Mesendoderm (in vitro differentiated cells): ENCODE data around the gene EXOC3L2.
"Not testable (repeated sequence)": the region's sequence is repeated elsewhere in the genome, so short reads cannot be mapped to it uniquely, and the experiment has no call there.

Source experiments
- DNase-seq: peaks from one replicate; pipeline ENCODE4 v3.0.0; 2013
- H2AK5ac ChIP-seq: 2 replicates; pipeline ENCODE4 v1.6.1; 2013; ENCODE audit warnings: low read length, inconsistent platforms
- H2BK120ac ChIP-seq: 2 replicates; pipeline ENCODE4 v1.6.1; 2013; ENCODE audit warnings: low read depth, mild to moderate bottlenecking, low read length, moderate library complexity, mixed read lengths
- H2BK15ac ChIP-seq: replicated peaks from 2 replicates; pipeline ENCODE4 v1.6.1; 2013; ENCODE audit warnings: low read depth, mild to moderate bottlenecking, moderate library complexity
- H2BK5ac ChIP-seq: 2 replicates; pipeline ENCODE4 v1.6.1; 2013; ENCODE audit warnings: low read length, inconsistent platforms
- H3K18ac ChIP-seq: 2 replicates; pipeline ENCODE4 v1.6.1; 2013; ENCODE audit warnings: mild to moderate bottlenecking, low read length, mixed read lengths
- H3K23ac ChIP-seq: one replicate; pipeline ENCODE4 v1.6.1; 2013; ENCODE audit warnings: low read length
- H3K27ac ChIP-seq: 2 replicates; pipeline ENCODE4 v1.5.1; 2013; ENCODE audit warnings: low read depth, mild to moderate bottlenecking, inconsistent platforms, low read length, moderate library complexity
- H3K27me3 ChIP-seq: 2 replicates; pipeline ENCODE4 v1.6.1; 2013; ENCODE audit warnings: low read length, control low read depth, mild to moderate bottlenecking, inconsistent platforms; ENCODE audit not compliant: insufficient read depth, poor library complexity
- H3K36me3 ChIP-seq: 2 replicates; pipeline ENCODE4 v1.6.1; 2013; ENCODE audit warnings: low read length, inconsistent platforms; ENCODE audit not compliant: control insufficient read depth, insufficient read depth
- H3K4ac ChIP-seq: one replicate; pipeline ENCODE4 v1.6.1; 2013; ENCODE audit warnings: low read depth, mild to moderate bottlenecking, low read length, moderate library complexity
- H3K4me1 ChIP-seq: 2 replicates; pipeline ENCODE4 v1.6.1; 2013; ENCODE audit warnings: low read depth, low read length, inconsistent platforms; ENCODE audit not compliant: control insufficient read depth
- H3K4me2 ChIP-seq: 2 replicates; pipeline ENCODE4 v1.6.1; 2013; ENCODE audit warnings: low read length
- H3K4me3 ChIP-seq: 2 replicates; pipeline ENCODE4 v1.5.1; 2013; ENCODE audit warnings: mild to moderate bottlenecking, low read length
- H3K56ac ChIP-seq: one replicate; pipeline ENCODE4 v1.6.1; 2013; ENCODE audit warnings: low read length
- H3K79me1 ChIP-seq: 2 replicates; pipeline ENCODE4 v1.6.1; 2013; ENCODE audit warnings: low read length, inconsistent platforms
- H3K79me2 ChIP-seq: 2 replicates; pipeline ENCODE4 v1.6.1; 2013; ENCODE audit warnings: mild to moderate bottlenecking, low read length; ENCODE audit not compliant: control insufficient read depth, insufficient read depth
- H3K9ac ChIP-seq: 2 replicates; pipeline ENCODE4 v1.6.1; 2013; ENCODE audit warnings: low read length, inconsistent platforms
- H4K5ac ChIP-seq: one replicate; pipeline ENCODE4 v1.6.1; 2013; ENCODE audit warnings: low read length
- H4K8ac ChIP-seq: one replicate; pipeline ENCODE4 v1.6.1; 2013; ENCODE audit warnings: low read depth, mild to moderate bottlenecking, control low read depth, low read length, moderate library complexity
- WGBS: extraction: QIAGEN DNeasy Blood & Tissue Kit; methylation state at CpG from one replicate; pipeline ENCODE4 v1.1.7; 2013; ENCODE audit warnings: low lambda C conversion rate, missing lambda C conversion rate; ENCODE audit not compliant: insufficient coverage; ENCODE audit errors: extremely low coverage; 5-methylcytosine and 5-hydroxymethylcytosine counted together

EXOC3L2 gene

DNA sequence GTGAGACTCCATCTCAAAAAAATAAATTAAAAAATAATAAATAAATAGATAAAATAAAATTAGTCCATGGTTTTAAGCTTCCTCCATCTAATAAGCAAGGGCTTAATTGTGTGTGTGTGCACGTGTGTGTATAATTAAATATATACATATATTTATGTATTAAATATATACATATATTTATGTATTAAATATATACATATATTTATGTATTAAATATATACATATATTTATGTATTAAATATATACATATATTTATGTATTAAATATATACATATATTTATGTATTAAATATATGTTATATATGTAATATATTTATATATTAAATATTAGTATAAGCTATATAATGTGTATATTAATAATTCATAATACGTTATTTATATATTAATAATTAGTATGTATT, 16.2 kb downstream of the EXOC3L2 start:
- H3K56ac ChIP-seq, H2BK5ac ChIP-seq, H3K79me2 ChIP-seq, DNase-seq, H3K23ac ChIP-seq, H3K4ac ChIP-seq, H3K36me3 ChIP-seq, H3K18ac ChIP-seq, H2AK5ac ChIP-seq, H3K79me1 ChIP-seq, H3K27ac ChIP-seq, H4K5ac ChIP-seq, H3K9ac ChIP-seq, H4K8ac ChIP-seq, H3K4me1 ChIP-seq, H2BK15ac ChIP-seq, H3K4me3 ChIP-seq, H2BK120ac ChIP-seq, H3K4me2 ChIP-seq: not testable (repeated sequence)
- peaks cover 15% of the 10 kb centered on the region for H3K27me3 ChIP-seq
- no CpG with 5 or more reads among the region's 2 CpGs for WGBS

DNA sequence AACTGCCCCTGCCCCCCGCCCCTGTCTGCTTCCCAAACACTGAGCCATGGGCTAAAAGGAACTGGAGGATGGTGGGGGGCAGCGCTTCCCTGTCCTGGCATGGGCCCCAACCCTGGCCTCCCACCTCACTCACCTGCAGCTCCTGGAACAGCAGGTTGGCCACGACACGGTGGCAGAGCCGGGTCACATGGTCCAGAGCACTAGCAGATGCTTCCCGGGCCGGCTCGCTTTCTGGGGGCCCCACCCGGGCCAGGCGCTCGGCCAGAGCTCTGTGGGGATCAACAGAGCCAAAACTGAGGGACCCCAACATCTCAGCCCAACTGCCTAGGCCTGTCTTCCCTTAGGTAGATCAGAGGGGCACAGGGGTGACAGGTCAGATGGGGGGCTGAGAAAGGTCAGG, 20.6 kb downstream of the EXOC3L2 start:
- H2BK120ac ChIP-seq: no peak overlapping the region
- H2BK15ac ChIP-seq: no peak overlapping the region
- H2BK5ac ChIP-seq: no peak overlapping the region
- H3K27ac ChIP-seq: no peak overlapping the region
- H3K23ac ChIP-seq: no peak overlapping the region
- no peak overlapping the region for H3K4me3 ChIP-seq
- H4K5ac ChIP-seq: no peak overlapping the region
- H3K56ac ChIP-seq: no peak overlapping the region
- no peaks in the 10 kb centered on the region for H3K36me3 ChIP-seq
- H3K79me1 ChIP-seq: no peaks in the 10 kb centered on the region
- no peak overlapping the region for H3K18ac ChIP-seq
- H3K4me2 ChIP-seq: no peak overlapping the region
- no peak overlapping the region for H3K4ac ChIP-seq
- no peak overlapping the region for H2AK5ac ChIP-seq
- no peak for DNase-seq
- no peaks in the 10 kb centered on the region for H3K27me3 ChIP-seq
- no peaks in the 10 kb centered on the region for H3K4me1 ChIP-seq
- no peak overlapping the region for H4K8ac ChIP-seq
- H3K79me2 ChIP-seq: no peaks in the 10 kb centered on the region
- WGBS: no CpG with 5 or more reads among the region's 11 CpGs
- no peak overlapping the region for H3K9ac ChIP-seq

DNA sequence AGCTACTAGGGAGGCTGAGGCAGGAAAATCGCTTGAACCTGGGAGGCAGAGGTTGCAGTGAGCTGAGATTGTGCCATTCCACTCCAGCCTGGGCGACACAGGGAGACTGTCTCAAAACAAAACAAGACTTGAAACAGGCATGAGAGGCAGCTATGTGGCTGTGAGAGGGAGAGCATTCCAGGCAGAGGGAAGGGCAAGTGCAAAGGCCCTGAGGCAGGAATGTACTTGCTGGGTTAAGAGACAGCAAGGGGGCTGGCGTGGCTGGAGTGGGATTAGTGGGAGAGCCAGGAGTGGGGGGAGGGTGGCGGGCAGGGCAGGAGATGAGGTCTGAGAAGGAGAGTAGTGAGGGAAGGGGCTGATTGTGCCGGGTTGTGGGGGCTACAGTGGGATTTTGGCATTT, 21.3 kb downstream of the EXOC3L2 start:
- Histone ChIP-seq H3K4me2 (no peak overlapping the region), H3K4me1 (no peaks in the 10 kb centered on the region), H3K4me3 (no peak overlapping the region), H3K23ac (no peak overlapping the region), H3K36me3 (no peaks in the 10 kb centered on the region), H3K79me1 (no peaks in the 10 kb centered on the region), H3K4ac (no peak overlapping the region), H3K27me3 (peaks cover 2% of the 10 kb centered on the region), H4K5ac (no peak overlapping the region), H3K56ac (no peak overlapping the region), H2BK15ac (no peak overlapping the region), H3K27ac (no peak overlapping the region), H2BK120ac (no peak overlapping the region), H3K18ac (no peak overlapping the region), H3K9ac (no peak overlapping the region), H2AK5ac (no peak overlapping the region), H3K79me2 (no peaks in the 10 kb centered on the region), H4K8ac (no peak overlapping the region), H2BK5ac (no peak overlapping the region)
- no peak for DNase-seq
- no CpG with 5 or more reads among the region's 5 CpGs for WGBS

DNA sequence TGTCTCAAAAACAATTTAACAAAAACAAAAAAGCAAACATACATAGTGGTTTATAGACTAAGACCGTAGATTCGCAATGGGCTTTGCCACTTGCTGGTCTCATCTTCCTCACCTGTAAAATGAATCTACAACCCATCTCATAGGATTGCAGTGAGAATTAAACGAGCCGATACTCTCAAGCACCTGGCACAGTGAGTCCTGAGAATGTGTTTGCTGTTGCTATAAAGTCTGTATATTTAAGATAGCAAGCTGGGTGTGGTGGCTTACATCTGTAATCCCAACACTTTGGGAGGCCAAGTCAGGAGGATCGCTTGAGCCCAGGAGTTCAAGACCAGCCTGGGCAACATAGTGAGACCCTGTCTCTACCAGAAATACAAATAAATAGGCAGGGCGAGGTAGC, 22.5 kb downstream of the EXOC3L2 start:
- Histone ChIP-seq H3K23ac (no peak overlapping the region), H3K4me3 (no peak overlapping the region), H4K5ac (no peak overlapping the region), H3K4me2 (no peak overlapping the region), H2BK15ac (no peak overlapping the region), H3K79me2 (no peaks in the 10 kb centered on the region), H3K79me1 (no peaks in the 10 kb centered on the region), H3K56ac (no peak overlapping the region), H3K4ac (no peak overlapping the region), H3K27ac (no peak overlapping the region), H3K27me3 (peaks cover 7% of the 10 kb centered on the region), H2BK120ac (no peak overlapping the region), H3K18ac (no peak overlapping the region), H3K9ac (no peak overlapping the region), H3K36me3 (no peaks in the 10 kb centered on the region), H2AK5ac (no peak overlapping the region), H3K4me1 (no peaks in the 10 kb centered on the region), H2BK5ac (no peak overlapping the region), H4K8ac (no peak overlapping the region)
- WGBS: no CpG with 5 or more reads among the region's 6 CpGs
- DNase-seq: no peak

DNA sequence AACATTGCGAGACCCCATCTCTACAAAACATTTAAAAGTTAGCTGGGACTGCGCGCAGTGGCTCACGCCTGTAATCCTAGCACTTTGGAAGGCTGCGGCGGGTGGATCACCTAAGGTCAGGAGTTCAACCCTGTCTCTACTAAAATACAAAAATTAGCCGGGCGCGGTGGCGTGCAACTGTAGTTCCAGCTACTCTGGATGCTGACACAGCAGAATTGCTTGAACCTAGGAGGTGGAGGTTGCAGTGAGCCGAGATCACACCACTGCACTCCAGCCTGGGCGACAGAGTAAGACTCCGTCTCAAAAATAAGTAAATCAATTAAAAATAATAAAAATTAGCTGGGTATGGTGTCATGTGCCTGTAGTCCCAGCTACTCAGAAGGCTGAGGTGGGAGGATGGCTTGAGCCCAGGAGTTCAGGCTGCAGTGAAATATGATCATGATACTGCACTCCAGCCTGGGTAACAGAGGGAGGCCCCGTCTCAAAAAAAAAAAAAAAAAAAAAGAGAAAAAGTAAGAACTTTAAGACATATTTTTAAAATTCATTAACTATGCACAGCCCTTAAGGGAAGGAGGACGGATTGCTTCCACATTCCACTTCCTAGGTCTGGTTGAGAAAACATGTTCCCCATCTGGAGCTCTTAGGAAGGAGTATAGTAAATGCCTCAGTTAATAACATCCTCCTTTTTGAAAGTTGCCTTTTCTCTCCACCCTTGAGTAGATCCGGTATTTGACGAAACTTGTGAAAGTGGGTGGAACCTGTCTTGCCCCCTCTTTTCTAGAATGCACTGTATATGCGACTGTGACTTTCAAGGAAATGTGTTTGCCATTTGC, 26.1 kb downstream of the EXOC3L2 start:
- no peaks in the 10 kb centered on the region for H3K79me2 ChIP-seq
- peaks cover 23% of the 10 kb centered on the region for H3K27me3 ChIP-seq
- no peak overlapping the region for H3K9ac ChIP-seq
- H2BK5ac ChIP-seq: no peak overlapping the region
- H2AK5ac ChIP-seq: no peak overlapping the region
- no peak overlapping the region for H3K4me3 ChIP-seq
- no peak overlapping the region for H3K23ac ChIP-seq
- H3K18ac ChIP-seq: no peak overlapping the region
- DNase-seq: no peak
- no CpG with 5 or more reads among the region's 18 CpGs for WGBS
- H3K36me3 ChIP-seq: no peaks in the 10 kb centered on the region
- H3K4me1 ChIP-seq: no peaks in the 10 kb centered on the region
- H2BK15ac ChIP-seq: no peak overlapping the region
- H4K5ac ChIP-seq: no peak overlapping the region
- no peak overlapping the region for H3K56ac ChIP-seq
- no peak overlapping the region for H4K8ac ChIP-seq
- H3K27ac ChIP-seq: no peak overlapping the region
- H2BK120ac ChIP-seq: no peak overlapping the region
- H3K4ac ChIP-seq: no peak overlapping the region
- H3K4me2 ChIP-seq: no peak overlapping the region
- no peaks in the 10 kb centered on the region for H3K79me1 ChIP-seq

DNA sequence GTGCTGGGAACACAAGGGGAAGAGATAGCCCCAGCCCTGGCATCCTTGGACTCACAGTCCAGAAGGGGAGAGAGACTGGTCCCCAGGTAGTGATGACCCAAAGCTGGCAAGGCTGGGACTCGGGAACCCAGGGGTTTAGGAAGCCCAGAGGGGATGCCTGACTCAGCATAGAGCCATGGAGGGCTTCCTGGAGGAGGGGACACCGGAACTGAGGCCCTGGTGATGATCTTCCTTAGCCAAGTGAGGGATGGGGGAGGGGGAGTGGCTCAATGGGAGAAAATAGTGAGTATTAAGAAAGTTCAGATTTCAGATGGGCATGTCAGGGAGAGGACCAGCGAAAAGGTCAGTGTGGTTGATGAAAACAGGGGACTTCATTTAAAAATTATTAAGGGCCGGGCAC, 26.8 kb downstream of the EXOC3L2 start:
- peaks cover 23% of the 10 kb centered on the region for H3K27me3 ChIP-seq
- WGBS: no CpG with 5 or more reads among the region's 4 CpGs

More for the DNA sequence above, 26.8 kb downstream of the EXOC3L2 start:
- Histone ChIP-seq H3K79me1 (no peaks in the 10 kb centered on the region), H2BK5ac (no peak overlapping the region), H3K4me2 (no peak overlapping the region), H3K4ac (no peak overlapping the region), H3K9ac (no peak overlapping the region), H4K8ac (no peak overlapping the region), H3K23ac (no peak overlapping the region), H2BK120ac (no peak overlapping the region), H3K4me3 (no peak overlapping the region), H3K56ac (no peak overlapping the region), H4K5ac (no peak overlapping the region), H3K36me3 (no peaks in the 10 kb centered on the region), H3K79me2 (no peaks in the 10 kb centered on the region), H2AK5ac (no peak overlapping the region), H3K18ac (no peak overlapping the region), H2BK15ac (no peak overlapping the region), H3K4me1 (no peaks in the 10 kb centered on the region), H3K27ac (no peak overlapping the region)
- DNase-seq: no peak
